A549 (cell line): Measurements from ENCODE around the gene ARMH2.

Experiments used
- BCL3 ChIP-seq: fragments of >200 bp; sonication (Bioruptor Twin); formaldehyde crosslinking; IDR thresholded peaks from 3 replicates; pipeline ENCODE4 v1.6.1; 2016
- CTCF ChIP-seq: fragments of >200 bp; sonication (Bioruptor Twin); formaldehyde crosslinking; IDR thresholded peaks from 3 replicates; pipeline ENCODE4 v1.5.1; 2016
- EHMT2 ChIP-seq: fragments of 200-600 bp; sonication (generic); IDR thresholded peaks from 2 replicates; pipeline ENCODE4 v1.6.1; 2016; ENCODE audit warnings: antibody characterized with exemption, low read depth, mild to moderate bottlenecking, moderate library complexity
- EP300 ChIP-seq, 2 experiments: fragments of >200 bp; sonication (Bioruptor Twin); formaldehyde crosslinking; IDR thresholded peaks; 2 replicates in 1 of 2; 3 replicates in 1 of 2; pipeline ENCODE4 v1.6.1; 2016 to 2017
- KDM1A ChIP-seq: fragments of 200-600 bp; sonication (generic); IDR thresholded peaks from 2 replicates; pipeline ENCODE4 v1.6.1; 2016; ENCODE audit warnings: low read depth, mild to moderate bottlenecking
- RFX5 ChIP-seq: fragments of 450-650 bp; IDR thresholded peaks from 2 replicates; pipeline ENCODE4 v1.7.1; 2014; ENCODE audit warnings: antibody characterized with exemption, mild to moderate bottlenecking, moderate library complexity
- SREBF2 ChIP-seq: fragments of 450-650 bp; IDR thresholded peaks from 2 replicates; pipeline ENCODE4 v1.6.1; 2014; ENCODE audit warnings: mild to moderate bottlenecking, moderate library complexity
- USF2 ChIP-seq: fragments of 450-650 bp; IDR thresholded peaks from 2 replicates; pipeline ENCODE4 v1.6.1; 2014; ENCODE audit warnings: antibody characterized with exemption
- ZSCAN20 ChIP-seq: fragments of 250-450 bp; sonication (Bioruptor Pico); IDR thresholded peaks from 2 replicates; pipeline ENCODE4 v1.8.0; 2022; ENCODE audit warnings: mild to moderate bottlenecking, moderate library complexity

- TF ChIP-seq CTCF: no peak
- TF ChIP-seq ZSCAN20: no peak
- TF ChIP-seq SREBF2: no peak
- TF ChIP-seq RFX5: no peak
- TF ChIP-seq BCL3: no peak
- TF ChIP-seq KDM1A: no peak
- TF ChIP-seq USF2: no peak
- TF ChIP-seq EHMT2: no peak
- TF ChIP-seq EP300 (IDR thresholded peaks at IDR 0.05): no peak
These were observed 45.2 kb downstream of the ARMH2 start for GRCh38 chr6:24753545-24753944.
